Retinal pigment epithelial cell (primary cell): ENCODE data around the gene SPTA1.

Experiments
- DNase-seq: peaks from one replicate; pipeline ENCODE4 v3.0.0-alpha.2; 2010; ENCODE audit warnings: low read depth
- H3K4me3 ChIP-seq: 2 replicates; pipeline ENCODE4 v1.5.1; 2011; ENCODE audit warnings: mild to moderate bottlenecking, low read length, control low read depth, moderate library complexity
- TF ChIP-seq, protein P1 (sequence below): conservative IDR thresholded peaks from 2 replicates; pipeline ENCODE4 v1.5.1; 2011; ENCODE audit warnings: low read depth, low read length, control low read depth, inconsistent platforms

Gene SPTA1

DNA sequence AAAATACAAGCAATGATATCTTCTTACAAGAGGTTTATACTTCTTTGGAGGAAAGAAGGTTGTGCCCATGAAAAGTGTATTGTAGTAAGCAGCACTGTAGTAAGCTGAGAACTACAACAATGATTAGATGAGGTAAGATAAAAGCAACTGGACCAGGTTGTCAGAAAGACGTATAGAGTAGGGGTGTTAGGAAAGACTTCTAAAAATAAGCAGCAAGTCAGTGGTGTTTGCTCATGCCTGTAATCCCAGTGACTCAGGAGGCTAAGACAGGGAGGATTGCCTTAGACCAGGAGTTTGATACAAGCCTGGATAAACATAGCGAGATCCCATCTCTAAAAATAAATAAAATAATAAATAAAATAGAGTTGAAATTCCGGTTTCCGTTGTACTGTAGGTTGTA is 102.6 kb downstream of the SPTA1 start:
- no peak for DNase-seq
- no peak overlapping the region for H3K4me3 ChIP-seq
- TF ChIP-seq, protein P1, sequence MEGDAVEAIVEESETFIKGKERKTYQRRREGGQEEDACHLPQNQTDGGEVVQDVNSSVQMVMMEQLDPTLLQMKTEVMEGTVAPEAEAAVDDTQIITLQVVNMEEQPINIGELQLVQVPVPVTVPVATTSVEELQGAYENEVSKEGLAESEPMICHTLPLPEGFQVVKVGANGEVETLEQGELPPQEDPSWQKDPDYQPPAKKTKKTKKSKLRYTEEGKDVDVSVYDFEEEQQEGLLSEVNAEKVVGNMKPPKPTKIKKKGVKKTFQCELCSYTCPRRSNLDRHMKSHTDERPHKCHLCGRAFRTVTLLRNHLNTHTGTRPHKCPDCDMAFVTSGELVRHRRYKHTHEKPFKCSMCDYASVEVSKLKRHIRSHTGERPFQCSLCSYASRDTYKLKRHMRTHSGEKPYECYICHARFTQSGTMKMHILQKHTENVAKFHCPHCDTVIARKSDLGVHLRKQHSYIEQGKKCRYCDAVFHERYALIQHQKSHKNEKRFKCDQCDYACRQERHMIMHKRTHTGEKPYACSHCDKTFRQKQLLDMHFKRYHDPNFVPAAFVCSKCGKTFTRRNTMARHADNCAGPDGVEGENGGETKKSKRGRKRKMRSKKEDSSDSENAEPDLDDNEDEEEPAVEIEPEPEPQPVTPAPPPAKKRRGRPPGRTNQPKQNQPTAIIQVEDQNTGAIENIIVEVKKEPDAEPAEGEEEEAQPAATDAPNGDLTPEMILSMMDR: no peak

DNA sequence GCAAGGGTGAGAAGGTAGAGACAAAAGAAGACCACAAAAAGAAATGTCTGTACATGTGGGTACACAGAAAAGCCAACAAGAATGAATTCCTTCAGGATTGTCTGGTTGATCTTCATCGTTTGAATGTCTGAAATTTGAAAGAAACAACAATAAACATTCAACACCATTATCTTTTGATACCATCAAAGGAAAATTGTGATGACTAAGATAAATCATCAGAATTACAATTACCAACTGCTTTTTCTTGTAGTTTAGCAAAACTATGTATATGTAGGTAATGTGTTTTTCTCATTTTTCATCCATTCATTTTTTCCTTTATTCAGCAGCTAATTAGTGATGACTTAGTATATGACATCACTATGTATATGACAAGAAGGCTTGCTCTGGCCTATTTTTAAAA is 106.8 kb downstream of the SPTA1 start, which contains the start of gene OR10X1:
Gene OR10X1, minus strand, starts transcription at position 167 of the 400 bp plus-strand sequence. Its CDS starts 0 bp downstream, at position 167.
- no peak within 1 kb of the TSS for H3K4me3 ChIP-seq
- no peak for DNase-seq
- TF ChIP-seq, protein P1: no peak

DNA sequence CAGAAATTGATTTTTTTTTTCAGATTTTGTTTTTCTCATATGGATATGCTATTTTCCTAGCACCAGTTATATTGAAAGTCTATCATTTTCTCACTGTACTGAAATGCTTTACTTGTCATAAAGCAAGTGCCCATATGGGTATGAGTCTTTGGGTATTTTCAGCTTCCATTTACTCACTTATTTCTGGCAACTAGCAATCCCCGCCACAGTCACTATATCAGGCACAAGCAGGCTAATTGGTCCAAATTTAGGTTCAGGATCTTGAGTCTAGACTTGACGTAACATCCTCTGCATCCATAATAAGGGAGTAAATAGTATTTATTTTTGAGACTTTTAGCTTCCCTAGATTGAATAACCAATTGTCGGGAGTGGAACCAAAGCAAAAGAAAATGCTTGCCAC is 109.0 kb downstream of the SPTA1 start:
- TF ChIP-seq, protein P1: no peak
- no peak for DNase-seq
- no peak overlapping the region for H3K4me3 ChIP-seq

DNA sequence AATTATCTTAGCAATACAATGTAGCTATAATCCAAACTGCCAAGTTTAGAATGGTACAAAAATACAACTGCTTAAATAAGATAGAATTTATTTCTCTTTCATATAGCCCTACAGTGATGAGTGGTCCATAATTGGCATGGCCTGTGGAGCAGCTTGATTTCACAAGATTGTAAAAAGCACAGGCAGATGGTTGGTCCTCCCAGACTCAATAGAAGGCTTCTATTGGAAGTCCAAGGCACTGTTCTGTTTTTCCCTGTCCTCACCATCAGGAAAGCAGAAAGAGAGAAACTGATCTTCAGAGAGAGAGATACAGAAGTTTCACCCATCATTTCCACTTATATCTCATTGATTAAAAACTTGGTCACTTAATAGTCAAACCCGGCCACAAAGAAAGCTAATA is 114.3 kb downstream of the SPTA1 start:
- no peak overlapping the region for H3K4me3 ChIP-seq
- no peak for DNase-seq
- TF ChIP-seq, protein P1: no peak

DNA sequence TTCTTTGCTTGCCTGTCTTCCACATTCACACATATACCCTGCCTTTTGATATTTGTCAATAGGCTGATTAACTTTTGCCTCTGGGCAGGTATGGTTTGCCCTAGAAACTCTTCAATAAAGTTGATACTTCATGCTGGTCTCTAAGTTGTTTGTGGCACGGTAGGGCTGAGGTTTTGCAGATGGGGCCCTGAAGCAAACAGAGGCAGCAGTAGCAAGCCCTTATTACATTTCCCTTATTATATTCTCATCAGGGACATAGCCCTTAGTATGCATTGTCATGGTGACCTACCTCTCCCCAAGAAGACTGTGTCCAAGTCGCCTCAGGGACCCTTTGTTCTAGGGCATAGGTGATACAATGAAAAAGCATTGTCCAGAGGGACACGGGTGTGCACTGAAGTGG is 116.0 kb downstream of the SPTA1 start, which contains the start of gene OR6P1:
Gene OR6P1, minus strand, starts transcription at position 101 of the 400 bp plus-strand sequence. CDS start 6,976 bp downstream, outside the sequence.
- no peak within 1 kb of the TSS for H3K4me3 ChIP-seq
- TF ChIP-seq, protein P1: no peak
- no peak for DNase-seq

DNA sequence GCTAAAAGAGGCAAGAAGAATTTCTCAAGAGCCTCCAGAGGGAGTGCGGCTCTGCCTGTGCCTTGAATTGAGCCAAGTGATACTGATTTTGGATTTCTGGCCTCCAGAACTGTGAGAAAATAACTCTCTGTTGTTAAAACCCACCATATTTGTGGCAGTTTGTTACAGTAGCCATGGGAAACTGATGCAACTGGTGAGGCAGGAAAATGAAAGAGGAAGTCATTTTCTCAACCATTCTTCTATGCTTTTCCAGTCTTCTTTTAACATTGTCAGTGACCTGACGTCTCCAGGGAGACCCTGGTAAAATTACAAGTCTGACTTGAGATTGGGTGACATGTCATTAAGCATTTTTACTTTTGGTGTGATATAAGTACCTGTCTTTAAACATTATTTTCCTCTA is 121.9 kb downstream of the SPTA1 start:
- H3K4me3 ChIP-seq: no peak overlapping the region
- no peak for DNase-seq
- TF ChIP-seq, protein P1: no peak

DNA sequence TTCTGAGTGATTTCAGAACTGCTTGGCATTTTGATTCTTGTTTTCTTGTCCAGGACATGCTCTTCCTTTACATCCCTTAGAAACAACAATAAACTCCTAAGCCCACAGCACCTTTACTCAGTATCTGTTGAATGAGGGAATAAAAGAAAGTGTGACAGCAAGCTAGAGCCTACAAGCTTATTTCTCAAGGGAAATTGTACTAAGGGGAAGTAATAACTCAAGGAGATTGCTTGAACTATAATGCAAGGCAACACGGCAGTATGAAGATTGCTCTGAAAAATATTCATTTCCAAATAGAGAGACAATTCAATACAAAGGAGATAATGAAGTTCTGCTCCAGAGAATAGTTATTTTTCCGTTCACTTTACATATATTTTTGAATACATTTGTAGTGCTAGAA is 122.7 kb downstream of the SPTA1 start:
- TF ChIP-seq, protein P1: no peak
- no peak for DNase-seq
- H3K4me3 ChIP-seq: no peak overlapping the region
